Kidney tubule cell (primary cell): ENCODE data around the gene UBXN2A.

ENCODE experiments used
- DNase-seq: peaks from one replicate; pipeline ENCODE4 v3.0.0-alpha.2; 2018; ENCODE audit warnings: low spot score

Gene UBXN2A

GRCh38 chr2:23939987-23940717, at the start of gene UBXN2A:
UBXN2A (plus strand) TSS chr2:23940463; CDS start chr2:23958315, 17,852 bp downstream.
- peak; percentile 87 for DNase-seq

GRCh38 chr2:23900133-23900532, 40.1 kb upstream of the UBXN2A start:
- no peak for DNase-seq

GRCh38 chr2:23900541-23901322, 39.5 kb upstream of the UBXN2A start:
- peak; percentile 80 for DNase-seq

- peak; percentile 15 for DNase-seq
These were observed 38.1 kb upstream of the UBXN2A start for GRCh38 chr2:23901966-23902846.

GRCh38 chr2:23903034-23903433, 37.2 kb upstream of the UBXN2A start:
- no peak for DNase-seq

GRCh38 chr2:23904215-23904614, 36.0 kb upstream of the UBXN2A start:
- DNase-seq, result peak; percentile 9

- peak; percentile 13 for DNase-seq
These were observed 35.6 kb upstream of the UBXN2A start for GRCh38 chr2:23904692-23905091.

GRCh38 chr2:23905155-23905554, 35.1 kb upstream of the UBXN2A start:
- DNase-seq, result peak; percentile 73

GRCh38 chr2:23912054-23912453, 28.2 kb upstream of the UBXN2A start:
- DNase-seq, result peak; percentile 9

GRCh38 chr2:23915327-23915726, 24.9 kb upstream of the UBXN2A start:
- no peak for DNase-seq

GRCh38 chr2:23916727-23917405, 23.4 kb upstream of the UBXN2A start:
- no peak for DNase-seq

- DNase-seq, result no peak
These were observed 21.3 kb upstream of the UBXN2A start for GRCh38 chr2:23918837-23919489.

GRCh38 chr2:23924589-23925359, 15.5 kb upstream of the UBXN2A start:
- DNase-seq, result no peak

- peak; percentile 76 for DNase-seq
These were observed 14.5 kb upstream of the UBXN2A start for GRCh38 chr2:23925702-23926289.

- DNase-seq, result peak; percentile 49
These were observed 13.9 kb upstream of the UBXN2A start for GRCh38 chr2:23926290-23926749.

GRCh38 chr2:23926750-23927571, 13.3 kb upstream of the UBXN2A start, which contains the start of gene ATAD2B:
ATAD2B (minus strand) TSS chr2:23927123; CDS start chr2:23926770, 353 bp downstream.
- peak; percentile 97 for DNase-seq

- no peak for DNase-seq
These were observed 6.0 kb upstream of the UBXN2A start for GRCh38 chr2:23934259-23934658.

- peak; percentile 57 for DNase-seq
These were observed 706 bp downstream of the UBXN2A start for GRCh38 chr2:23940718-23941620.
